ENCODE data around the gene ZNF653. TPM values are rescaled to one million over a fixed set of nuclear protein-coding genes. Genes with fewer than 3 reads are reported as not detected.
"Not testable (repeated sequence)": the region's sequence is repeated elsewhere in the genome, so short reads cannot be mapped to it uniquely, and the experiment has no call there.

ZNF653 gene
- total RNA-seq, 1 experiment from 2014 or later: 8.5 TPM

DNA sequence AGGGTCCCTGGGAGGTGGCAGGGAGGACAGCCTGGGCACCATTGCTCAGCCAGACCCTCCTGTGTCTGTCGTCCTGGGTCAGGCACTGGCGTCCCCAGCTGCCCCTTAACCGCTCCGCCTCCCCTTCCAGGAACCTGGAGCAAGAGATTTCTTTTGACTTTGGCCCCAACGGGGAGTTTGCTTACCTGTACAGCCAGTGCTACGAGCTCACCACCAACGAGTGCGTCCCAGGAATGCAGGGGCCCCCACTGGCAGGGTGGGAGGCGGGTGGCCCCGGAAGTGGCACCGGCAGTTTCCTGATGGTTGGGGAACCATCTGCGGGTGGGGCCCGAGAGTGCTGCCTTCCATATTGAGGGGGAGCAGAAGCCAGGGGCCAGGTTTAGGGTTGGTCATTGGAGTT lies 57.2 kb downstream of the ZNF653 start:
- DNase-seq: peak; percentile 45

DNA sequence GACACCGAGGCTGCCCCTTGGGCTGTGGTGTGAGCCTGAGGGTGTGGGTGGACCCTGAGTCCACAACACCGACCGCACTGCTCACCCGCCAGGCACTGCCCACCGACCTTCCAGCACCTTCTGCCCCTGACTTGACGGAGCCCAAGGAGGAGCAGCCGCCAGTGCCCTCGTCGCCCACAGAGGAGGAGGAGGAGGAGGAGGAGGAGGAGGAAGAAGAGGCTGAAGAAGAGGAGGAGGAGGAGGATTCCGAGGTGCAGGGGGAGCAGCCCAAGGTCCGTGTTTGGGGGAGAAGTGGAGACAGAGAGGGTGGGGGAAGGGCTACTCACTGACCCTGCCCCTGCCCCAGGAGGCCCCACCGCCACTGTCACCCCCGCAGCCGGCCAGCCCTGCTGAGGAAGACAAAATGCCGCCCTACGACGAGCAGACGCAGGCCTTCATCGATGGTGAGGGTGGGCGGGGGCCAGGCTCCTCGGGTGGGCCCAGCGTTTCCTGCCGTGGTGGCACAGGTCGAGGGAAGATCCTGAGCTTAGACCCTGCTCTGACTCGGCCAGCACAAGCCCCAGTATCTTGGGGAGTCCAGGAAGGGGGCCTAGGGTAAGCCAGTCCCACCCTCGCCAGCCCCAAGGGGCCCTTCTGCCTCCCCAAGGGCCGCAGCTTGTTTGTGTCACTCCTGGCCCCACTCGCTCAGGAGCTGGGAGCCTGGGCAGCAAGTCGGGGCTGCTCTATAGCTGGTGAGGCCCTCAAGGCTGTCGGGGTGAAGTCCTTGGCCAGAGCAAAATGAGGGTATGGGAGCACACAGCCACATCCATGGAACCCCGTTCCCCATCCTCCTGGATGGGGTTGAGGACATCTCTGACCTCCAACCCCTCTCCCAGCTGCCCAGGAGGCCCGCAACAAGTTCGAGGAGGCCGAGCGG lies 58.0 kb downstream of the ZNF653 start:
- Histone ChIP-seq H3K27me3 (ENCODE audit: control insufficient read depth, insufficient read depth, low read length) (no peaks in the 10 kb centered on the region), H3K36me3 (replicated peaks; ENCODE audit: control insufficient read depth, insufficient read depth, low read length) (peaks cover 8% of the 10 kb centered on the region), H3K4me3 (ENCODE audit: insufficient read depth, low read depth, low read length) (no peak overlapping the region)
- peak; percentile 50 for DNase-seq

More for the DNA sequence above, 57.2 kb downstream of the ZNF653 start:
- Histone ChIP-seq H3K27me3 (ENCODE audit: control insufficient read depth, insufficient read depth, low read length) (no peaks in the 10 kb centered on the region), H3K36me3 (replicated peaks; ENCODE audit: control insufficient read depth, insufficient read depth, low read length) (peaks cover 8% of the 10 kb centered on the region), H3K4me3 (ENCODE audit: insufficient read depth, low read depth, low read length) (no peak overlapping the region)

DNA sequence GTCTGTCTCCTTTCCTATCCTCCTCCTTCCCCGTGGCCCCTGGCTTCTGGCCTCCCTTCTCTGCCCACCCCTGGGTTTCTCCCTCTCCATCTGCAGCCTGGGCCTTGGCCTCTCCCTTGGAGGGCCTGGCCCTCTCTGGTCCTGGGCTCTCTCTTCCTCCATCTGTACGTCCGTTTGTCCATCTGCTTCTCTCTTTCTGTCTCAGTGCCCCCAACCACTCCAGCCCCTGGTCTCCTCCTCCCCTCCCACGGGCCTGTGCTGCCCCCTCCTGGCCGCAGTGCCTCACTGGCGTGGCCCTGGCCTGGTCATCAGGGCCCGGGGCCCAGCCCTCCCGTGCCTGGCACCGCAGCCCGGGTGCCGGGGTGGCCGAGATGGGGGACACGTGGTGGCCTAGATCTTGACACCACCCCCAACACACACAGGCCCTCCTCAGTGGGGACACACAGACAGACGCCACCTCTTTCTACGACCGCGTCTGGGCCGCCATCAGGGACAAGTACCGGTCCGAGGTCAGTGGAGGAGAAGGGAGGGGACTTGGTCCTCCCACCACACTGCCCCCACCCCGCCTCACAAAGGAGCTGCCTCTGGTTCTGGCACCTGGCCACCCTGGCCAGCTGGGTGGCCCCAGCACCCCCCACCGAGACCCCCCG lies 58.9 kb downstream of the ZNF653 start:
- no peak overlapping the region for H3K4me3 ChIP-seq (ENCODE audit: insufficient read depth, low read depth, low read length)
- H3K36me3 ChIP-seq (replicated peaks; ENCODE audit: control insufficient read depth, insufficient read depth, low read length): peaks cover 15% of the 10 kb centered on the region
- DNase-seq: peak; percentile 99
- H3K27me3 ChIP-seq (ENCODE audit: control insufficient read depth, insufficient read depth, low read length): no peaks in the 10 kb centered on the region

DNA sequence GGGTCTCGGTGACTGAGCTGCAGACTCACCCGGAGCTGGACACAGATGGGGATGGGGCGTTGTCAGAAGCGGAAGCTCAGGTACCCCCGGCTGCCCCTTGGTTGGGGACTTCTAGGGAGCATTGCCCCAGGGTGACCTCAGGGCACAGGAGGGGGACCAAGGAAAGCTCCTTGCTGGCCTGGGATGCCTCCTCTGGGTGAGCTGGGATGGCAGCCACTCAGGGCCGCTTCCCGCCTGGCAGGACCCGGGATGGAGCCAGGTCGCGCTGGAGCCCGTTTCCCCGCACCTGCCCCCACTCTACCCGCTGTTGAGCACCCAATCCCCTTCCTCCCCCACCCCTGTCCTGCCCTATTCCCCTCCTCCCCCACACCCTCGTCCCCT lies 59.4 kb downstream of the ZNF653 start:
- Histone ChIP-seq H3K36me3 (replicated peaks; ENCODE audit: control insufficient read depth, insufficient read depth, low read length) (peaks cover 20% of the 10 kb centered on the region), H3K27me3 (ENCODE audit: control insufficient read depth, insufficient read depth, low read length) (no peaks in the 10 kb centered on the region), H3K4me3 (ENCODE audit: insufficient read depth, low read depth, low read length) (no peak overlapping the region)
- no peak for DNase-seq

DNA sequence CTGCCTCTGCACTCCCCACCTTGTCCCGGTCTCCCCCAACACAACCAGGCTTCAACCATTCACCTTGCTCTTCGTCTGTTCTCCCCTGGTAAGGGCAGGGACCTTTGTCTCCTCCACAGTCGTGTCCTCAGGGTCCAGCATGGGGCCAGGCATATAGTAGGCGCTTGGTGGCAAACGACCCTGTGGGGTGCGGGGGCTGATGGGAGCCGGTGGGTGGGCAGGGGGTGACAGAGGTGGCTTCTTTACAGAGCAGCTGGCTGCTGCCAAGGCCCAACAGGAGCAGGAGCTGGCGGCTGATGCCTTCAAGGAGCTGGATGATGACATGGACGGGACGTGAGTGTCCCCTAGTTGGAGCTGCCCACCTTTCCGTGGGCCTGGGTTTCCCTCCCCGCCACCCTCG lies 60.5 kb downstream of the ZNF653 start:
- Histone ChIP-seq H3K4me3 (ENCODE audit: insufficient read depth, low read depth, low read length) (no peak overlapping the region), H3K36me3 (replicated peaks; ENCODE audit: control insufficient read depth, insufficient read depth, low read length) (peaks cover 26% of the 10 kb centered on the region), H3K27me3 (ENCODE audit: control insufficient read depth, insufficient read depth, low read length) (no peaks in the 10 kb centered on the region)
- DNase-seq: peak; percentile 43

DNA sequence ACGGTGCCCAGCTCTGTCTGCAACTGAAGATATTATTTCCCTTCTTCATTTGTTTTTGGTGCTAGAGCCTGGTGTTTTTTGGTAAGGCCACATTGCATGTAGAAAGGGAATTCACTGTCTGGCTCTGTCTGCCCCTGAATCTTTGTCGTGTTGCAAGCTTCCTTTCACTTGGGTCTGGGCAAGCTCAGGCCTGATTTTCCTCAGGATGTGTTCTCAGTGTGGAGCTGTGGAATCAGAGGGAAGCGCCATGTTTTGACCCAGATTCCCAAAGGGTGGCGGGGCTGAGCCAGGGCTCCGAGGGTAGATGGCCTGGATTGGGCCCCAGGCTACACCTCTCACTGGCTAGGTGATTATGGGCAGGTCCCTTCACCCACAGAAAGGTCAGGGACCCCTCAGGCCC lies 61.6 kb downstream of the ZNF653 start:
- no peak for DNase-seq
- no peaks in the 10 kb centered on the region for H3K27me3 ChIP-seq (ENCODE audit: control insufficient read depth, insufficient read depth, low read length)
- peaks cover 26% of the 10 kb centered on the region for H3K36me3 ChIP-seq (replicated peaks; ENCODE audit: control insufficient read depth, insufficient read depth, low read length)
- H3K4me3 ChIP-seq (ENCODE audit: insufficient read depth, low read depth, low read length): no peak overlapping the region

DNA sequence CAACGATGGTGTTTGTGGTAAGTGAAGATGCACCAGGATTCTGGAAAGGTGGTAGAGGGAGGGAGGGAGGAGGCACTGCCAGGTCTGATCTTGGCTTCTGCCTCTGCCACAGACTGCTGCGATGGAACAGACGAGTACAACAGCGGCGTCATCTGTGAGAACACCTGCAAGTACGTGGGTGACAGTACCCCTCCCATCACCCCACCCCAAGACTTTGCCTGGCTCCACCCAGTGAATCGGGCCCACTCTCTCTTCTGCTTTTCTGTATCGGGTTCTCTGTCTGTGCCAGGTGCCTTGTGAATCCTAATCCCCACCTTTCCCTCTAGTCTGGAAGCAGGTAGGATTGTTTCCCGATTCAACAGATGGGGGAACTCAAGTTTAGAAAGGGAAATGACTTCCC lies 67.7 kb downstream of the ZNF653 start:
- no peaks in the 10 kb centered on the region for H3K27me3 ChIP-seq (ENCODE audit: control insufficient read depth, insufficient read depth, low read length)
- no peak for DNase-seq
- H3K4me3 ChIP-seq (ENCODE audit: insufficient read depth, low read depth, low read length): no peak overlapping the region
- peaks cover 35% of the 10 kb centered on the region for H3K36me3 ChIP-seq (replicated peaks; ENCODE audit: control insufficient read depth, insufficient read depth, low read length)

DNA sequence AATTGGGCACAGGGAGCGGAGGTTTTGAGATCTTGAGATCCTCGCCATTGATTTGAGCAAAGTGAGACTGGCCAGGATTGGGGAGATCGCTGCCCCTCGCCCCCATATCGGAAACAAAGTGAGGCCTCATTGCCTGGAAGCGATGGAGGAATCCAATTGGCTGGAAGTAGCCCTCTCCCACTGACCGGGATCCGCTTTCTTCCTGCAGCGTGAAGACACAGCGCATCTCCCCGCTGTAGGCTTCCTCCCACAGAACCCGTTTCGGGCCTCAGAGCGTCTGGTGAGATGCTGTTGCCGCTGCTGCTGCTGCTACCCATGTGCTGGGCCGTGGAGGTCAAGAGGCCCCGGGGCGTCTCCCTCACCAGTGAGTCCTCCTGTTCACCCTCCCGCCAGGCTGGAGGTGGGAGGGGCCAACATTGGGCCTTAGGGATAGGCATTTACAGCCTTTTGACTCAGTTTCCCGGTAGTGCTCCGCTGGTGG lies 69.8 kb downstream of the ZNF653 start:
- Histone ChIP-seq H3K36me3 (replicated peaks; ENCODE audit: control insufficient read depth, insufficient read depth, low read length) (peaks cover 20% of the 10 kb centered on the region), H3K4me3 (ENCODE audit: insufficient read depth, low read depth, low read length) (peak overlapping the region; percentile 96), H3K27me3 (ENCODE audit: control insufficient read depth, insufficient read depth, low read length) (no peaks in the 10 kb centered on the region)
- DNase-seq: peak; percentile 77

DNA sequence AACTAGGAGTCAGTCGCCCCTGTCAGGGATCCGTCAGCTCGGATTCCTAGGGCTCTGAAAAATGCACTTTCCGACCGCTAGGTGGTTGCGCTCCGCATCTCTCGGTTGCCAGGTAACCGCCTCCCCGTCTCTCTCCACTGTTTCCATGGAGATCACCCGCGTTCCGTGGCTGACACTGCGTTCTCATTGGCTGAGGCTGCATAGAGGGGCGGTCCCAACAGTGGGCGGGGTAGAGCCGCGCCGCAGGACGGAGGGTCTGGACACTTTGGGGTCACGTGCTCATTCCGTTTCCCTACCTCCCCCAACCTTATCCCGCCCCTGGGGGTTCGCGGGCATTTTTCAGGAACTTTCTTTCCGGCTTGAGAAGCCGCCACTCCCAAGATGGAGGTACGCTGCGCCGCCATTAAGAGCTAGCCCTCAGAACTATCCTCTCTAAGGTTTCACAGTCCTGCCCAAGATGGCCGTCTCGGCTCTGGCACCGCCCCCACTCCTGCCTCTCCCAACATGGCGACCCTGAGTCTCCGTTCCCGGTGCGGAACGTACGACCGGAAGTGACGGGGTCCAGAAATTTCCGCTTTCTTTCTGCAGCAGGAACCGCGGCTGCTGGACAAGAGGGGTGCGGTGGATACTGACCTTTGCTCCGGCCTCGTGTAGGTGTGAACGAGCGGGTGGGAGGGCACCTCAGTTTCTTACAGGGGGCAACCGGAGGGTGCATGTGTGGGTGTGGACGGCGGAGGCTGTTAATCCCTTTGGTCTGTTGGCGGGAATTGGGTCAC lies 70.4 kb downstream of the ZNF653 start, which contains the start of the genes ODAD3 and PRKCSH:
ODAD3 (minus strand) TSS at position 65 of the 776 bp plus-strand sequence. CDS start 105 bp downstream, outside the sequence.
PRKCSH (plus strand) TSS at position 579 of the 776 bp plus-strand sequence. CDS start 483 bp downstream, outside the sequence.
- no peaks in the 10 kb centered on the region for H3K27me3 ChIP-seq (ENCODE audit: control insufficient read depth, insufficient read depth, low read length)
- H3K36me3 ChIP-seq (replicated peaks; ENCODE audit: control insufficient read depth, insufficient read depth, low read length): peaks cover 17% of the 10 kb centered on the region
- H3K4me3 ChIP-seq (ENCODE audit: insufficient read depth, low read depth, low read length): peak within 1 kb of the TSS; percentile 96
- DNase-seq: peak; percentile 97

DNA sequence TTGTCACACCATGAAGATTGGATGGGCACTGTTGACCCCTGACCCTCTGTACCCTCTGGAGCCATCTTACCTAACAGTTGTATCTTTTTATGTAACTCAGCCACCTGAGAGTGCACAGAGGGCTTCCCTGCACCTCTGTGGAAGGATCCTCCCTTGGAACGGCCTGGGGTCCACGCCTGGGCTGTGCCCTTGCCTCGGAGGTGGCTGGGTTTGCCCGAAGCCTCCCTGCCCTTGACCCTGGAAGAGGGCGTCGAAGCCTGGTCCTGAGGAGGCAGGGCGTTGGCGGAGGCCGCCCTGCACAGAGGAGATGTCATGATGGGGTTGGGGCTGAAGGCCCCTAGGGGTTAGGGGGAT lies 71.0 kb downstream of the ZNF653 start:
- Histone ChIP-seq H3K36me3 (replicated peaks; ENCODE audit: control insufficient read depth, insufficient read depth, low read length) (peaks cover 17% of the 10 kb centered on the region), H3K27me3 (ENCODE audit: control insufficient read depth, insufficient read depth, low read length) (no peaks in the 10 kb centered on the region), H3K4me3 (ENCODE audit: insufficient read depth, low read depth, low read length) (peak overlapping the region; percentile 38)
- DNase-seq: no peak

DNA sequence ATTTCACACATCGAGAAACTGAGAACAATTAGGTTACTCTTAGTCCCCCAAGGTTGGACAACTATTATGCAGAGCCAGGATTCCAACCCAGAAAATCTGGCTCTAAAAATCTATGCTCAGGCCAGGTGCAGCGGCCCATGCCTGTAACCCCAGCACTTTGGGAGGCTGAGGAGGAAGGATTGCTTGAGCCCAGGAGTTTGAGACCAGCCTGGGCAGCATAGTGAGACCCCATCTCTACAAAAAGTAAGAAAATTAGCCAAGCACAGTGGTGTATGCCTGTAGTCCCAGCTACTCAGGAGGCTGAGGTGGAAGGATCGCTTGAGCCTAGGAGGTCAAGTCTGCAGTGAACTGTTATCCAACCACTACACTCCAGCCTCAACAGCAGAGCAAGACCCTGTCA lies 72.1 kb downstream of the ZNF653 start:
- H3K27me3 ChIP-seq (ENCODE audit: control insufficient read depth, insufficient read depth, low read length); DNase-seq; H3K4me3 ChIP-seq (ENCODE audit: insufficient read depth, low read depth, low read length): not testable (repeated sequence)
- H3K36me3 ChIP-seq (replicated peaks; ENCODE audit: control insufficient read depth, insufficient read depth, low read length): peaks cover 16% of the 10 kb centered on the region

Other genes with a start within 250 kb of the ZNF653 start
- gene DOCK6, start 243.3 kb downstream of the ZNF653 start, total RNA-seq (2014; rRNA removed; shearing (Covaris generic)): 26.9 and 33.7 TPM in 2 replicates
- not detected in 2 replicates for gene TSPAN16, start 209.7 kb downstream of the ZNF653 start, total RNA-seq (2014; rRNA removed; shearing (Covaris generic))
- 10.1 and 11.2 TPM in 2 replicates for gene RAB3D, start 166.2 kb downstream of the ZNF653 start, total RNA-seq (2014; rRNA removed; shearing (Covaris generic))
- gene TMEM205, start 159.6 kb downstream of the ZNF653 start, total RNA-seq (2014; rRNA removed; shearing (Covaris generic)): 102 and 128 TPM in 2 replicates
- 2.7 and 5.5 TPM in 2 replicates for gene CCDC159, start 159.3 kb downstream of the ZNF653 start, total RNA-seq (2014; rRNA removed; shearing (Covaris generic))
- gene PLPPR2, start 150.4 kb downstream of the ZNF653 start, total RNA-seq (2014; rRNA removed; shearing (Covaris generic)): 5.7 and 7.0 TPM in 2 replicates
- gene SWSAP1, start 131.2 kb downstream of the ZNF653 start, total RNA-seq (2014; rRNA removed; shearing (Covaris generic)): 3.0 and 3.3 TPM in 2 replicates
- 14.9 and 15.8 TPM in 2 replicates for gene EPOR, start 121.5 kb downstream of the ZNF653 start, total RNA-seq (2014; rRNA removed; shearing (Covaris generic))
- 1.6 and 7.8 TPM in 2 replicates for gene RGL3, start 86.5 kb downstream of the ZNF653 start, total RNA-seq (2014; rRNA removed; shearing (Covaris generic))
- 0.66 and 1.4 TPM in 2 replicates for gene ODAD3, start 70.7 kb downstream of the ZNF653 start, total RNA-seq (2014; rRNA removed; shearing (Covaris generic))
- 97.7 and 108 TPM in 2 replicates for gene PRKCSH, start 70.2 kb downstream of the ZNF653 start, total RNA-seq (2014; rRNA removed; shearing (Covaris generic))
- 0.17 and 0.52 TPM in 2 replicates for gene ELAVL3, start 24.8 kb downstream of the ZNF653 start, total RNA-seq (2014; rRNA removed; shearing (Covaris generic))
- gene ECSIT, start 23.3 kb upstream of the ZNF653 start, total RNA-seq (2014; rRNA removed; shearing (Covaris generic)): 72.4 and 77.5 TPM in 2 replicates
- 24.1 and 26.7 TPM in 2 replicates for gene CNN1, start 33.0 kb upstream of the ZNF653 start, total RNA-seq (2014; rRNA removed; shearing (Covaris generic))
- gene ELOF1, start 53.4 kb upstream of the ZNF653 start, total RNA-seq (2014; rRNA removed; shearing (Covaris generic)): 48.2 and 66.7 TPM in 2 replicates
- 1.0 and 3.7 TPM in 2 replicates for gene ACP5, start 71.8 kb upstream of the ZNF653 start, total RNA-seq (2014; rRNA removed; shearing (Covaris generic))
- gene ZNF627, start 91.6 kb upstream of the ZNF653 start, total RNA-seq (2014; rRNA removed; shearing (Covaris generic)): 20.1 and 24.2 TPM in 2 replicates
- gene ZNF823, start 233.1 kb upstream of the ZNF653 start, total RNA-seq (2014; rRNA removed; shearing (Covaris generic)): 0.81 TPM in 1 of 2 replicates, not detected in the other